Activated CD8-positive, alpha-beta memory T cell treated with anti-CD3 and anti-CD28 coated beads for 4 hours (primary cell): ENCODE measurements around the gene LRRC2.
A peak's percentile ranks its signal among the peaks of the same experiment; 100 is the strongest.
"Not testable (repeated sequence)": the region's sequence is repeated elsewhere in the genome, so short reads cannot be mapped to it uniquely, and the experiment has no call there.

Experiments used
- DNase-seq, 2 donors: peaks; one replicate each; pipeline ENCODE4 v3.0.0-alpha.2; 2020; ENCODE audit warnings: low read depth in 2 of 2

LRRC2 gene

GRCh38 chr3:46524008-46524407 lies 42.1 kb downstream of the LRRC2 start:
- no peak for DNase-seq

GRCh38 chr3:46523556-46523955 lies 42.5 kb downstream of the LRRC2 start:
- DNase-seq, result no peak

DNA sequence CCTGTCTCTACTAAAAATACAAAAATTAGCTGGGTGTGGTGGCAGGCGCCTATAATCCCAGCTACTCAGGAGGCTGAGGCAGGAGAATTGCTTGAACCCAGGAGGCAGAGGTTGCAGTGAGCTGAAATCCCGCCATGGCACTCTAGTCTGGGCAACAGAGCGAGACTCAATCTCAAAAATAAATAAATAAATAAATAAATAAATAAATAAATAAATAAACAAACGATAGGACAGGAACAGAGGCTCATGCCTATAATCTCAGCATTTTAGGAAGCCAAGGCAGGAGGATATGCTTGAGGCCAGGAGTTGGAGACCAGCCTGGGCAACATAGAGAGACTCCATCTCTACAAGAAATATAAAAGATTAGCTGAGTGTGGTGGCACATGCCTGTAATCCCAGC lies 43.9 kb downstream of the LRRC2 start:
- DNase-seq, result not testable (repeated sequence)

- no peak for DNase-seq
These were observed 45.0 kb downstream of the LRRC2 start for GRCh38 chr3:46521096-46521495.

GRCh38 chr3:46520531-46520930 lies 45.6 kb downstream of the LRRC2 start:
- DNase-seq, result no peak

GRCh38 chr3:46519952-46520351 lies 46.1 kb downstream of the LRRC2 start:
- no peak for DNase-seq

DNA sequence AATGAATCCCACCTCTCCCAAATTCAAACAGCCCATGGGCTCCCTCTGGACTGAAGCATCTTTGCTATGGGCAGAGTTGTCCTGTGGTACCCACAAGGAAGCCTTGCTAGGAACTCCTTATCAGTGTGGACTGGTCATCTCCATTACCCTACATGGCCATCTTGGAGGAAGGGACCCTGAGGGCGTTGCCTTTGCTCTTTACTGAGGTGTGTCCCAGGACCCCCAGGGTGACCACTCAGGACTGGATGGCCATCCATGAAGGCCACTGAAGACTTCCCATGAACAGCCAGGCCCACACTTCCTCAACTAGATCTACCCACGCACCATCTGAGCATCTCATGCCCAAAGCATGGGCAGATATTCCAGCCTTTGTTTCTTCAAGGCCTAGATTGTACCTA lies 48.3 kb downstream of the LRRC2 start:
- no peak for DNase-seq

DNA sequence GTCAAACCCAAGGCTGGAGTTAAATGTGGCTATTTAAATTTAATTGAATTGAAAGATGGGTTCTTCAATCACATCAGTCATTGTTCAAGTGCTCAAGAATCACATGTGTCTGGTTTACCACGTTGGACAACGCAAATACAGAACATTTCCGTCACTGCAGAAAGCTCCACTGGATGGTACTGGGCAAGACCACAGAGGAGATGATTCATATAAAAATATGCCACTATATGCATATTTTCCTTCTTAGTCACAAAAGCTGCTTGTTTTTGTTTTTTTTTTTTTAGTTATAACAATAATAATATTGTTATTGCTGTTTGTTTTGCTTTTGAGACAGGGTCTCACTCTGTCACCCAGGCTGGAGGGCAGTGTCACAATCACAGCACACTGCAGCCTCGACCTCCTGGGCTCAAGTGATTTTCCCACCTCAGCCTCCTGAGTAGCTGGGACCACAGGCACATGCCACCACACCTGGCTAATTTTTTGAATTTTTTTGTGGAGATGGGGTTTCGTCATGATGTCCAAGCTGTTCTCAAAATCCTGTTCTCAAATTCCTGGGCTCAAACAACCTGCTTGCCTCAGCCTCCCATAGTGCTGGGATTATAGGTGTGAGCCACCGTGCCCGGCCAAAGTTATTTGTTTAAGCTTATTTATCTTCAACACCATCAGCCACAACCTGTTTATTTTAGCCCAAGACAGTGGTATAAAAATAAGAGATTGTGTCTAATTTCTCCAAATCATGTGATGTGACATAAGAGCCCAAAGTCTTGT lies 48.9 kb downstream of the LRRC2 start:
- no peak for DNase-seq

DNA sequence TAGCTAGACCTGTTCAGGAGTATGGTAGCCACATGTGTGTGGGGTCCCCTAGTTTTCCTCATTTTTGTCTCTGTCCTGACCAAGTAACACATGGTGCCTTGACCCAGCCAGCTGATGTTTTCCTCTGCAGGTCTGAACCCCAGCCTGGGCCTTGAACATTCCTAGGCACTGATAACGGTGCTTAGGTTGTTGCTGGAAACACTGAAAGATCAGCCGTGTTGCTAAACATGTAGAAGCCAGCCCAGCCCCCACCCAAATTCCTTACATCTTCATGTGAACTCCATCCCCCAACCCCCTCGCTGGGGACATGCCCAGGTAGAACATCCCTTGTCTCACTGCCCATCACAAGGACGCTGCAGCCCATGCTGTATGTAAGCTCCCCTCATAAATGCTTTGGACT lies 49.6 kb downstream of the LRRC2 start:
- no peak for DNase-seq

DNA sequence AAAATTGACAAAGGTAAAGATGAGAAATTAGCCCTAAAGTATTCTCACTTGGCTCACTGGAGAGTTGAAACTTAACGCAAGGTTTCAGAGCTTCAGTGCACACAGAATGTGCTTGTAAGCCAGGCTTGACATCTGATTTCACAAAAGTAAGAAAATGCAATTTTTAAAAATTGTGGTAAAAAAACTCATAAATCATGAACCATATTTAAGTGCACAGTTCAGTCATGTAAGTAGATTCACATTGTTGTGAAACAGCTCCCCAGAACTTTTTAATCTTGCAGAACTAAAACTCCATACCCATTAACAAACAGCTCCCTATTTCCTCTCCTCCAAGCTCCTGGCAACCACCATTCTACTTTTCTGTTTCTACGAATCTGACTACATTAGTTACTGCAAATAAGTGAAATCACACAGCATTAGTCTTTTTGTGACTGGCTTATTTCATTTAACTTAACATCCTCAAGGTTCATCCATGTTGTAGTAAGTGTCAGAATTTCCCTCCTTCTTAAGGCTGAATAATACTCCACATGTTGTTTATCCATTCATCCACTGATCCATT lies 53.8 kb downstream of the LRRC2 start:
- no peak for DNase-seq

DNA sequence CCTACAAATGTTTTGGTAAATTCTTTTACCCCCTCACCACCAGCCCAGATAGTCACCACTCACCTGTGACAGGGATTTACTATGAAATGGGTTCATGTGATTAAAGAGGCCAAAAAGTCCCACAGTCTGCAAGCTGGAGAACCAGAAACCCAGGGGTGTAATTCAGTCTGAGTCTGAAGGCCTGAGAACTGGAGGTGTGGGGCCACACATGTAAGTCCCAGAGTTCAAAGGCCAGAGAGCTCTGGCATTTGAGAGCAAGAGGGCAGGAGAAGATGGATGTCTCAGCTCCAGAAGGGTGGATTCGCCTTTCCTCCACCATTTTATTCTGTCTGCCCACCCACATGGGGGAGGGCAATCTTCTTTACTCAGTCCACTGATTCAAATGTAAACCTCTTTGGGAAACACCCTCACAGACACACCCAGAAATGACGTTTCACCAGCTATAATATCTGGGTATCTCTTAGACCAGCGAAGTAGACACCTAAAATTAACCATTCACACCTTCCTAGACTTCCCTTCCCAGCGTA lies 56.4 kb downstream of the LRRC2 start:
- DNase-seq, result no peak

- no peak for DNase-seq
These were observed 57.1 kb downstream of the LRRC2 start for GRCh38 chr3:46508850-46509591.

DNA sequence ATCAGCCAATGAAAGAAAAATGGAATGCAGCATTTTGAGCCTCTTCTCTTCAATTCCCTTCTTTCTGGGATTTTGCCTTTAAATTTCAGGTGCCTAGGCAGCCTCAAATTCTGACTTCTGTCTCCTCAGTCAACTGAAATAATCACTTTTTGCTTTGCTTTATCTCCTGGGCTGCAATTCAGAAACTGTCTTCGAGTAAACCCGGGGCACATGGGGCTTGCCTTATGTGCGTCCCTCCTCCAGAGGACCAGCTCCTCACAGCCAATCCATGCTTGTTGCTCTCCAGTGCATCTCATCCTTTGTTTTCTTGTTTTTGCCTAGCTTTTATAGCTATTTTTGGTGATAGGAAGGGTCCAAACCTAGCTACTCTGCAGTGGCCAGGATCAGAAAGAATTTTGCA lies 59.6 kb downstream of the LRRC2 start:
- DNase-seq, result no peak

DNA sequence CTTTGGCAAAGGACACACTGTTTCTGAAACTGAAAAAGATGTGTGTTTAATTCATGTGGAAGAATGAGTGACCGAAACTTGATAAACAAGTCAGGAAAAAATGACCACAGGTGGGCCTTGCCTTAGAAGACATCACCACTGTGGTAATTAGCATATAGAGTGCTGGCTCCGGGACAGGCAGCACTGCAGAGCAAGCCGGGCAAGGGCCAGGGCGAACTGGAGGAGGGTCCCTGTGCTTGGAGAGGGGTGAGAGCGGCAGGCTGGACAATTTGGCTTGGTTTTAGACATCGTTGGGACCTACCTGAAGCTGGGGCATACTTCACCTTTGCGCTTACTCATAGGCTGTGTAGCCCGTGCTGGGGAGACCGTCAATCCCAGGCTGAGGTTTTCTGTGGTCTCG lies 60.1 kb downstream of the LRRC2 start:
- no peak for DNase-seq

DNA sequence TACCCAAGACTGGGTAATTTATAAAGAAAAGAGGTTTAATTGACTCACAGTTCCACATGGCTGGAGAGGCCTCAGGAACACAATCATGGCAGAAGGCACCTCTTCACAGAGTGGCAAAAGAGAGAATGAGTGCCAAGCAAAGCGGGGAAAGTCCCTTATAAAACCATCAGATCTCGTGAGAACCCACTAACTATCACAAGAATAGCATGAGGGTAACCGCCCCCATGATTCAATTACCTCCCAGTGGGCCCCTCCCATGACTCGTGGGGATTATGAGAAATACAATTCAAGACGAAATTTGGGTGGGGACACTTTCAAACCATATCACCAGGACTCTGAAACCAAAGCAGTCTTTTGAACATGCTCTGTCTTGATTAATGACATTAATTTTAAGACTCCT lies 61.3 kb downstream of the LRRC2 start:
- peak in 1 of 2 donors; percentile 18 for DNase-seq

DNA sequence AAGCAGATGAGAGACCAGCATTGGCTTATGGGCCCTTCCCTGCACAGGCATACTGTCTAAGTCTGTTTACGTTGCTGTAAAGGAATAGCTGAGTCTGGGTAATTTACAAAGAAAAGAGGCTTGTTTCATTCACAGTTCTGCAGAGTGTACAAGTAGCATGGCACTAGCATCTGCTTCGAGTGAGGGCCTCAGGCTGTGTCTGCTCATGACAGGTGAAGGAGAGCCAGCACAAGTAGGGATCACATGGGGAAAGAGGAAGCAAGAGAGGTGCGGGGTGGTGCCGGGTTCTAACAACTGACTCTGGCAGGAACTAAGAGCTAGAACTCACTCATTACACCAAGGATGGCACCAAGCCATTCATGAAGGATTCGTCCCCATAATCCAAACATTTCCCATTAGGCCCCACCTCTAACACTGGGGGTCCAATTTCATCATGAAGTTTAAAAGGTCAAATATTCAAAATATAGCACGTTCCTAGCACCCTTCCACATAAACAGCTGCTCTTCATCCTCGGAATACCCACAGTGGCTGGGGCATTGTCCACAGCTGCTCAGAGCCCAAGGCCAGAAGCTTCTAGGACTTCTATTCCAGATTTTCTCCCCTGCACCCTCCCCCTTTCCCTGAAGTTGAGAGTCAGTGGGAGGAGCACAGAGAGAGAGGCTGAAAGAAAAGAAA lies 62.8 kb downstream of the LRRC2 start:
- DNase-seq, result no peak

- DNase-seq, result no peak
These were observed 64.4 kb downstream of the LRRC2 start for GRCh38 chr3:46501702-46502101.

- DNase-seq, result no peak
These were observed 65.2 kb downstream of the LRRC2 start for GRCh38 chr3:46500656-46501635.

- no peak for DNase-seq
These were observed 67.1 kb downstream of the LRRC2 start for GRCh38 chr3:46498916-46499519.

GRCh38 chr3:46497556-46498265 lies 68.4 kb downstream of the LRRC2 start, which contains the start of gene RTP3:
TSS of gene RTP3 (plus strand) at chr3:46497976. CDS start at chr3:46498063, 87 bp downstream.
- DNase-seq, result no peak
